22Rv1 (cell line): Measurements from ENCODE around the gene PCGF2.

Source experiments
- CTCF ChIP-seq: fragments of 450-650 bp; IDR thresholded peaks from 2 replicates; pipeline ENCODE4 v1.5.1; 2017; ENCODE audit warnings: mild to moderate bottlenecking
- ZFX ChIP-seq: fragments of 450-650 bp; IDR thresholded peaks from 2 replicates; pipeline ENCODE4 v1.6.1; 2017; ENCODE audit warnings: antibody characterized with exemption, borderline replicate concordance

GRCh38 chr17:38745545-38745944, 2.6 kb downstream of the PCGF2 start:
- TF ChIP-seq CTCF (no peak), ZFX (no peak)
